ENCODE data around the gene GTF2A1L.

DNA sequence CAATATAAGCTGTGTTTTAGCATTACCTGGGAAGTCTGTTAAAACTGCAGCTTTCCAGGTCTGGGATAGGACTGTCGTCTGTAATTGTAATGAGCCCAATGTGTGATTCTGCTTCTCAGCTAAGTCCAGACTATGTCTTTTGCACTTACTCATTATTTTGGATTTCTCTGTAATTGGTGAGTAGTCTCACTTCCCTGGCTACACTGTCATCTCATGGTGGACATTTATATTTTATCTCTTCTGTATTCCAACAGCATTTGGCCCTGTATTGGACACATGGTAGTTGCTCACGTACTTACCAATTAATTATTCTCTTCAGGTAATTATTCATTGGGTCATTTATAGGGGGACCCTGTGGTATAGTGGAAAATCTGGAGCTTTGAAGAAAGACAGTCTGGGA lies 109.9 kb downstream of the GTF2A1L start:
- TF ChIP-seq, protein P1, sequence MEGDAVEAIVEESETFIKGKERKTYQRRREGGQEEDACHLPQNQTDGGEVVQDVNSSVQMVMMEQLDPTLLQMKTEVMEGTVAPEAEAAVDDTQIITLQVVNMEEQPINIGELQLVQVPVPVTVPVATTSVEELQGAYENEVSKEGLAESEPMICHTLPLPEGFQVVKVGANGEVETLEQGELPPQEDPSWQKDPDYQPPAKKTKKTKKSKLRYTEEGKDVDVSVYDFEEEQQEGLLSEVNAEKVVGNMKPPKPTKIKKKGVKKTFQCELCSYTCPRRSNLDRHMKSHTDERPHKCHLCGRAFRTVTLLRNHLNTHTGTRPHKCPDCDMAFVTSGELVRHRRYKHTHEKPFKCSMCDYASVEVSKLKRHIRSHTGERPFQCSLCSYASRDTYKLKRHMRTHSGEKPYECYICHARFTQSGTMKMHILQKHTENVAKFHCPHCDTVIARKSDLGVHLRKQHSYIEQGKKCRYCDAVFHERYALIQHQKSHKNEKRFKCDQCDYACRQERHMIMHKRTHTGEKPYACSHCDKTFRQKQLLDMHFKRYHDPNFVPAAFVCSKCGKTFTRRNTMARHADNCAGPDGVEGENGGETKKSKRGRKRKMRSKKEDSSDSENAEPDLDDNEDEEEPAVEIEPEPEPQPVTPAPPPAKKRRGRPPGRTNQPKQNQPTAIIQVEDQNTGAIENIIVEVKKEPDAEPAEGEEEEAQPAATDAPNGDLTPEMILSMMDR (IDR thresholded peaks at IDR 0.05; ENCODE audit: low read length): no peak
- no peak for TF ChIP-seq EZH2phosphoT487 (IDR thresholded peaks at IDR 0.05; ENCODE audit: low read length)
